ENCODE measurements around the gene TGDS.

The TGDS gene

GRCh38 chr13:94599877-94600276 is 3.9 kb upstream of the TGDS start:
- no peak for DNase-seq

GRCh38 chr13:94598281-94598680 is 2.3 kb upstream of the TGDS start:
- no peak for DNase-seq

DNA sequence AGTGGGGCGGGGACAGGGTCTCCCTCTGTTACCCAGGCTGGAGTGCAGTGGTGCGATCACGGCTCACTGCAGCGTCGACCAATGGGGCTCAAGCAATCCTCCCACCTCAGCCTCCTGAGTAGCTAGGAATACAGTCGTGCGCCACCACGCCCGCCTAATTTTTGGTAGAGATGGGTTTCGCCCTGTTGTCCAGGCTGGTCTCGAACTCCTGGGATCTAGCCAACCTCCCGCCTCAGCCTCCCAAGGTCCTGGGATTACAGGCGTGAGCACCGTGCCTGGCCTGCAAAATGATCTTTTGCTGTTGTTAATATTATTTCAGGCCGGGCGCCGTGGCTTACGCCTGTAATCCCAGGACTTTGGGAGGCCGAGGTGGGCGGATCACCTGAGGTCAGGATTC is 621 bp upstream of the TGDS start:
- no peak for DNase-seq

DNA sequence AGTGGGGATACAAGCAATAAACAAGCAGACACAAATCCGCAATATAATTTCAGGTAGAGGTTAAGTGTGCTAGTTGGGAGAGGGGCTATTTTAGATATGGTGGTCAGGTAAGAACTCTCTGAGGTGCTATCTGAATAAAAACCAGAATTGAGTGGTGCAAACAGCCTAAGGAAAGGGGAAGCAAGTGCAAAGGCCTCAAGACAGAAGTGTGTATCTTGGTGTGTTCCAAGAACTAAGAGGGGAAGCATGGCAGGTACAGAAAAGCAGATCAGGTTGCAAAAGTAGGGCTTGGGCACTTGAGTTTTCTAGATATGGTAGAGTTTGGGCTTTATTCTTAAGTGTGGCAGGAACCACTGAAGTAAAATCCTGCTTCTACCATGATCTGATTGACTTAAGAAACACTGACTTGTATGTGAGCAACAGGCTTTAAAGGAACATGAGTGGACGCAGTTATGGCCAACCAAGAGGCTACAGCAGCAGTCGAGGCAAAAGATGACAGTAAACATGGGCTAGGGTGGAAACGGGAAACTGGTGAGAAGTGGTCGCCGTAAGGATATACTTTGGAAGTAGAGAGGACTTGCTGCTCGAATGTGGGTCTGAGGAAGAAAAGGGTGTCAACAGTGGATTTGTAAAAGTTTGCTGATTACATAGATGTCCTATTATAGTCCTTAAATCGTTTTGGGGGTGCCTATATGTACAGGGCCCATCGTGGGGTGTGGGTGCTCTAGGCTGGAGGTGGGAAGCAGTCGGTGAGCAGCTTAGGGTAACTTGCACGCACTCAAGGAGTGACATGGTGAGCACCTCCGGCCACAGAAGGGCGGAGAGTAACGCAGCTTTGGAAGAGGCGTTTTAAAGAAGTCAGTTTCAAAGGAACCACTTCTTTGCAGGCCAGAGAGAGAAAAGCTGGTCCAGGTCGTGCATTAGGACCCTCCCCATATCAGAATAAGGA is 677 bp downstream of the TGDS start:
- DNase-seq: peak; percentile 65

DNA sequence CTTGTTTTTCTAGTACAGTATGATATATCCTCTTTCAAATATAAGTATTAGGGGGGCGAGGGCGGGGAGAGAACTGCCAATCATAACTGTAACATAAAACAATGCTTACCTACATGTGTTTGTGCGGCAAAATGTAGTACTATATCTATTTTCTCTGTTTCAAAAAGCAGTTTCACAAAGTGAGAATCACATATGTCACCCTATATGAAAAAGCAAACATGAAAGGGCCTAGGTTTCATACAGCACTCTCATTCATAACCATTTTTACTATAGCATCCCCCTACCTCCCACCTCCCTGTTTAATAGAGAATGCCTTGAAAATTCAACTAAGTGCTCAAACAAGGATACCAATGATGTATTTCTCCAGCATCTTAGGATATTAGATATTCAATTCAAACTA is 5.2 kb downstream of the TGDS start:
- no peak for DNase-seq

- DNase-seq: no peak
Observed at GRCh38 chr13:94588541-94588940, 7.4 kb downstream of the TGDS start.

DNA sequence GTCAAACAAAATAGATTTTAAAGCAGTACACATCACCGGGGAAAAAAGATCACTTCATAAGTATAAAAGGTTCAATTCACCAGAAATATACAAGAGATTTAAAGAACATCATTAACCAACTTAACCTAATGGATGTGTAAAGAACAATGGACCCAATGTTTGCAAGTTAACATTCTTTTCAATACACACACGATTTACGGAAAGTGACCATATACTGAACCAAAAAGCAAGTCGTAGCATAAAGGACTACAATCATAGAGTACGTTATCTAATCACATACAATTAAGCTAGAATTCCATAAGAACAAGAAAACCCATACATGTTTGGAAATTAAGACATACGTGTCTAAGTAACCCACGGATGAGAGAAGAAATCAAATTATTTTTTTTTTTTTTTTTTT is 9.6 kb downstream of the TGDS start:
- DNase-seq: no peak

DNA sequence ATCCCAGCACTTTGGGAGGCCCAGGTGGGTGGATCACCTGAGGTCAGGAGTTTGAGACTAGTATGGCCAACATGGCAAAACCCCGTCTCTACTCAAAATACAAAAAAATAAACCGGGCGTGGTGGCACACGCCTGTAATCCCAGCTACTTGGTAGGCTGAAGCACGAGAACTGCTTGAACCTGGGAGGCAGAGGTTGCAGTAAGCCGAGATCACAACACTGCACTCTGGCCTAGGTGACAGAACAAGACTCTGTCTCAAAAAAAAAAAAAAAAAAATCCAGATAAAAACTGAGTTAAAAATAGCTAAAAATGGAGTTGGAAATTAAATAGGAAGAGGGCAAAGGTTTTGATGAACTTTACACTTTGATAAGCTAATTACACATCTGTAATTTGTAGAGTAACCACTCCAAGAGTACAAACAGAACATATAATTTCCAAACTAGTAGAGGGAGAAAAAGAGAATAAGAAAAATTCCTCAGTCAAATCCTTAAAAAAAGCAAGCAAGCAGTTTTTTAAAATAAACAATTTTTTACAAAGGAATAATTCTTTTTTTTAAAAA is 10.3 kb downstream of the TGDS start:
- no peak for DNase-seq

GRCh38 chr13:94583926-94584325 is 12.0 kb downstream of the TGDS start:
- no peak for DNase-seq

DNA sequence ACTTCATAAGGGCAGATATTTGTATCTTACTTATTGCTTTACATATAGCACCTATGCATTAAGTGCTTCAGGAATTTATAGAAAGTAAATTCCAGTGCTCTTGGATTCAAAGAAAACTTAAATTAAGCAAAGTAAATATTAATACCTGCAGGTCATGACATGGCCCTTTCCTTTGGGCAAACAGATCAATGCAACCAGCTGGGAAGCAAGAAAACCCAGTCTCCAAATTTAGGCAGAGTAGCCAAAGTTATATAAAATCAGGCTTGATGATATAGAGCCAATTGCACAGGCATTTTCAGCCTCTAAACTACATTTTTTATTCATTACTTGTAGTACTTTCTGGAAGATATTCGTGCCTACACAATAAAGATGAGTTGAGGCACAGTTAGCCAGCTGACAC is 16.9 kb downstream of the TGDS start:
- no peak for DNase-seq

- DNase-seq: no peak
Observed at GRCh38 chr13:94569615-94570014, 26.3 kb downstream of the TGDS start.

DNA sequence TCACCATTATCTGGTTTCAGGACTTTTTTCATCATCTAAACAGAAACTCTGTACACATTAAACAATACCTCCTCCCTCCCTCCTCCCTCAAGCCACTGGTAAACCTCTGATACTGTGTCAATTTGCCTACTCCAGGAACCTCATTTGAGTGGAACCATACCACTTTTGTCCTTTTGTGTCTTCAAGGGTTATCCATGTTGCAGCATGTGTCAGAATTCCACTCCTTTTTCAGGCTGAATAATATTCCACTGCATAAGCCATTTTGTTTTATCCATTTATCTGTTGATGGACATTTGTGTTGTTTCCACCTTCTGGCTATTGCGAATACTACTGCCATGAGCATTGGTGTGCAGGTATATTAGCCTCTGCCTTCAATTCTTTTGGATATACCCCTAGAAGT is 27.5 kb downstream of the TGDS start:
- no peak for DNase-seq

GRCh38 chr13:94567581-94567980 is 28.4 kb downstream of the TGDS start:
- no peak for DNase-seq

GRCh38 chr13:94561126-94561525 is 34.8 kb downstream of the TGDS start:
- no peak for DNase-seq

GRCh38 chr13:94560116-94560515 is 35.8 kb downstream of the TGDS start:
- DNase-seq: no peak

DNA sequence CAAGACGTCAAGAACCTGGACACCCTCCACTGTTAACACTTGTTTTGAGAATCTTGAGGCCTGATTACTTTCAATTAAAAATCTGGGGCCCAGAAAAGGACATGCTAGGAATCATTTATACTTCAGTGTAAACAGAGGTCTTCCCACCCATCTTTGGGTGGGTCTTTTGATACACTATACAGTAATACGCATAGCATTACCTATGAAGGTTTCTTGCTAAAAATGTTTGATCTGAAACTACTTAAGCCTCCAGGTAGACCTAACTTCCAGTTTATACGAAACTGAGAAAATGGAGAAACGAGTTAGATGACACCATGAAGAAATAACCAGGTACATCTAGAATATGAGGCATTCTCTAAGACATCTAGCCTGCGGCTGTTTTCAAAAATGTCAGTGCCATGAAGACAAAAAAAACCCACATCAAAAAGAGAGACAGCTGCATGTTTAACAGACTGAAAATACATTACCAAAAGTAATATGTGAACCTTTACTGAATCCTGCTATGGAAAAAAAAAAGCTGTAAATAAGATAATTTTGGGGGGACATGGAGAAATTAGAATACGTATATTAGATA is 36.6 kb downstream of the TGDS start:
- DNase-seq: no peak

DNA sequence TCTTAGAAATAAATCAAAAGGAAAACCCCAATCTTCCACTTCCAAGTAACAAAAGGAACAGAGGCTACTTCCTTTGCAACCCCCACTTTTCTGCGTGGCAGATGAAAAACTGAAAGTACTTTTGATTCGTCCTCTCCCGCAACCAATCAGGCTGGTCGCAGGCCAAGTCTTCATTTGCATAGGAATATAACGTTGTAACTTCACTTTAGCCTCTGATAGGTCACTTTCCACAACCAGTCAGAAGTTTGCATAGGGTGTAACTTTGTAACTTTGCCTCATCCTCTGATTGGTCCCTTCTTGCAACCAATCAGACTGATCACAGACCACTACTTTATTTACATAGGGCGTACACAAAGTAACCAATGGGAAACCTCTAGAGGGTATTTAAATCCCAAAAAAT is 37.2 kb downstream of the TGDS start:
- no peak for DNase-seq

DNA sequence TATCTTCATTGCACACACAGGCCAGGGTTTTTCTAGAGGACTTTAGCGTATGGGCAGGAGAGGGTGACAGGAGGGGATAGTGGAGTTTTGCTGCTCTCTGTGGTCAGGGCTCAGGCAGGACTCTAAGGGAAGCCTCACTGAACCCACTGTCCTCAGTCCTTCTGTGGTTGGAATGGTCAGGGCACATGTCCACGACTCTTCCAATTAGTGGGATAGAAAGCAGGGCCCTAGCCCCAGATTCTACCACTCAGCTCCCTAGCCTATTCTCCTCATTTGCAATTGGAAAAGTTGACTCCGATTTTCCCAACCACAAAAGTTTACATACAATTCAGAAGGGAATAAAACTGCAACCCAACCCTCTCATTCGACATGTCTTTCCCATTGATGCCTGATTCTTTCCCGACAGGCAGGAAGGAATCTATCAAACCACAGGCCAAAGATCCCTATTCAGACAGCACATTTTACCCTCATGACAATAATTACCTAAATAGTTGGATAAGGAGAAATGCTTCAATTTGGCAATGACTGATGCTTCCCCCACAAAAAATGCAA is 38.2 kb downstream of the TGDS start:
- no peak for DNase-seq

DNA sequence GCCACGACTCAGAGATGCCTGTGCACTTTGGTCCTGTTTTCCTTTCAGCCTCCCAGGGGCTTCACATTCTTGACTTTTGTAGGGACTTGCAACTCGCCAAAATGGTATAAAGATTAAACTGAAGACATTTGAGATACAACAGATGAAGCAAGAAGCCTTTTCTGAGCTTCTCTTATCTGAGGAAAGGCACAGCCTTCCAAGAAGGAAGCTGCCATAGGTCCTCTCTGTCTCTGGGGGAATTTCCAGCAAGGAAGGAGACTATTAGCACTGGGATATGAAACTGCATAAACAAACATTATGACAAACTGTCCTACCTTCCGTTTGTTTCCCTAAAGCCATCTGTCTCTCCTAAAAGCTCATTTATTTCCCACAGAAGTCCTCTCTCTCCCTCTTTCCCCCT is 39.3 kb downstream of the TGDS start:
- DNase-seq: no peak

DNA sequence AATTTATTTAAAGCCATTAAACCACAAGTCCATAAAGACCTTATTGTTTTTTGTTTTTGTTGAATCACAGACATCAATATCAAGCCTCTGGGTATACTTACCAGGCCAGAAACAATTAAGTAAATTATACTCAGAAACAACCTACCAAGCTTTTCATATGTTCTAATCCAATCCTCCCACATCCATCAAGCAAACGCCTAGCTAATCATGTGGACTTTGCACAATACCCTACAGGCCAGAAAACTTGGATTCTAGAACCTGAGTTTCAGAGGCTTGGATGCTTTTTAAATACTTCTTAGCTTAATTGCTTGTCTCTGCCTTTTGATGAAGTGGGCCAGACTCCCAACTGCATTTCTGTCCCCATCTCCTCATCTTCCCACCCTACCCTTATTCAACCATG is 39.9 kb downstream of the TGDS start:
- DNase-seq: no peak

GRCh38 chr13:94553766-94554165 is 42.2 kb downstream of the TGDS start:
- no peak for DNase-seq

DNA sequence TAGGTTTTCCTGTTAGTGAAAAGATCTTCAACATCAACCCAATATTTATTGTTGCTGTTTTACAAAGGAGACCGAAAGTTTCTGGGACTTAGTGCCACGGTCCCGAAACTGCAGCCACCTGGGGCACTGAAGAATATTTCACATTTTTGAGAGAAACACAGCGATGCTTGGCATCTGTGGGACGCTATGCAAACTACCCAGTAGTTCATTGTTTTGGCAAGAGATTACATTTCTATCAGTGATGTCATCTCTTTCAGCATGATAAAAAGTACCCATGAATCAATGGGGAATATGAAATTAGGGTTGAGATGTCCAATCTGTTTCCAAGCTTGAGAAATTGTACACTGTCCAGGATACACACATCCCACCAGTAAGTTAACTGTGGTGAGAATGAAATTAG is 43.9 kb downstream of the TGDS start:
- DNase-seq: no peak

GRCh38 chr13:94550062-94550738 is 45.8 kb downstream of the TGDS start:
- no peak for DNase-seq
